GM12864 (cell line): ENCODE results near the gene KY.

ENCODE experiments used
- DNase-seq: peaks from one replicate; pipeline ENCODE4 v3.0.0-alpha.2; 2011; ENCODE audit warnings: low read depth
- H3K4me3 ChIP-seq: 2 replicates; pipeline ENCODE4 v1.5.1; 2011; ENCODE audit warnings: mild to moderate bottlenecking, low read depth, low read length, control low read depth
- CTCF ChIP-seq: IDR thresholded peaks from 2 replicates; pipeline ENCODE4 v1.5.1; 2011; ENCODE audit warnings: low read depth, mild to moderate bottlenecking, moderate library complexity, low read length, control low read depth, inconsistent platforms; ENCODE audit errors: missing control alignments

The KY gene

GRCh38 chr3:134568790-134569189, 82.0 kb downstream of the KY start:
- TF ChIP-seq CTCF, result no peak
- no peak for DNase-seq
- no peak overlapping the region for H3K4me3 ChIP-seq

- no peak for TF ChIP-seq CTCF
- H3K4me3 ChIP-seq, result no peak overlapping the region
- DNase-seq, result no peak
Measured at GRCh38 chr3:134567605-134568004, 83.2 kb downstream of the KY start.

GRCh38 chr3:134564991-134565390, 85.8 kb downstream of the KY start:
- TF ChIP-seq CTCF, result no peak

GRCh38 chr3:134563601-134564000, 87.2 kb downstream of the KY start:
- no peak for TF ChIP-seq CTCF
- no peak for DNase-seq
- no peak overlapping the region for H3K4me3 ChIP-seq

More at GRCh38 chr3:134564991-134565390, 85.8 kb downstream of the KY start:
- H3K4me3 ChIP-seq, result no peak overlapping the region
- DNase-seq, result no peak

- no peak overlapping the region for H3K4me3 ChIP-seq
- no peak for DNase-seq
- TF ChIP-seq CTCF, result no peak
Measured at GRCh38 chr3:134562055-134562454, 88.8 kb downstream of the KY start.

GRCh38 chr3:134559591-134559990, 91.2 kb downstream of the KY start:
- no peak for DNase-seq
- TF ChIP-seq CTCF, result no peak

More at GRCh38 chr3:134559591-134559990, 91.2 kb downstream of the KY start:
- no peak overlapping the region for H3K4me3 ChIP-seq
